GM18519 (cell line): ENCODE data around the gene PHACTR3.
"Not testable (repeated sequence)": the region's sequence is repeated elsewhere in the genome, so short reads cannot be mapped to it uniquely, and the experiment has no call there.

Source experiments
- ATAC-seq: cut with Tn5 transposase; IDR thresholded peaks from one replicate; pipeline ENCODE4 v1.9.1; 2021; ENCODE audit warnings: mild to moderate bottlenecking, moderate library complexity; ENCODE audit not compliant: unreplicated experiment, low FRiP score

Gene PHACTR3

GRCh38 chr20:59616306-59616705 lies 12.0 kb downstream of the PHACTR3 start:
- no peak for ATAC-seq

GRCh38 chr20:59617221-59617620 lies 12.9 kb downstream of the PHACTR3 start:
- no peak for ATAC-seq

GRCh38 chr20:59618131-59618530 lies 13.8 kb downstream of the PHACTR3 start:
- no peak for ATAC-seq

GRCh38 chr20:59618585-59618984 lies 14.2 kb downstream of the PHACTR3 start:
- not testable (repeated sequence) for ATAC-seq

GRCh38 chr20:59620860-59621505 lies 16.6 kb downstream of the PHACTR3 start:
- ATAC-seq = no peak

GRCh38 chr20:59622496-59622895 lies 18.2 kb downstream of the PHACTR3 start:
- no peak for ATAC-seq

- ATAC-seq = no peak
These were observed 18.8 kb downstream of the PHACTR3 start for GRCh38 chr20:59623133-59623532.

- no peak for ATAC-seq
These were observed 19.2 kb downstream of the PHACTR3 start for GRCh38 chr20:59623583-59623982.

- no peak for ATAC-seq
These were observed 20.1 kb downstream of the PHACTR3 start for GRCh38 chr20:59624401-59624800.

- no peak for ATAC-seq
These were observed 21.0 kb downstream of the PHACTR3 start for GRCh38 chr20:59625214-59625922.

- ATAC-seq = no peak
These were observed 23.0 kb downstream of the PHACTR3 start for GRCh38 chr20:59627298-59627697.

GRCh38 chr20:59628171-59628570 lies 23.8 kb downstream of the PHACTR3 start:
- ATAC-seq = no peak

- no peak for ATAC-seq
These were observed 25.1 kb downstream of the PHACTR3 start for GRCh38 chr20:59629141-59630045.

GRCh38 chr20:59630526-59630925 lies 26.2 kb downstream of the PHACTR3 start:
- ATAC-seq = no peak

GRCh38 chr20:59631751-59632540 lies 27.6 kb downstream of the PHACTR3 start:
- no peak for ATAC-seq

GRCh38 chr20:59632541-59633113 lies 28.3 kb downstream of the PHACTR3 start:
- ATAC-seq = no peak

GRCh38 chr20:59633656-59634251 lies 29.4 kb downstream of the PHACTR3 start:
- ATAC-seq = no peak

GRCh38 chr20:59634435-59635005 lies 30.2 kb downstream of the PHACTR3 start:
- no peak for ATAC-seq

GRCh38 chr20:59636766-59637370 lies 32.5 kb downstream of the PHACTR3 start:
- ATAC-seq = no peak
